Measurements from ENCODE around the gene EIF3I.
A peak's percentile ranks its signal among the peaks of the same experiment; 100 is the strongest.

The EIF3I gene

DNA sequence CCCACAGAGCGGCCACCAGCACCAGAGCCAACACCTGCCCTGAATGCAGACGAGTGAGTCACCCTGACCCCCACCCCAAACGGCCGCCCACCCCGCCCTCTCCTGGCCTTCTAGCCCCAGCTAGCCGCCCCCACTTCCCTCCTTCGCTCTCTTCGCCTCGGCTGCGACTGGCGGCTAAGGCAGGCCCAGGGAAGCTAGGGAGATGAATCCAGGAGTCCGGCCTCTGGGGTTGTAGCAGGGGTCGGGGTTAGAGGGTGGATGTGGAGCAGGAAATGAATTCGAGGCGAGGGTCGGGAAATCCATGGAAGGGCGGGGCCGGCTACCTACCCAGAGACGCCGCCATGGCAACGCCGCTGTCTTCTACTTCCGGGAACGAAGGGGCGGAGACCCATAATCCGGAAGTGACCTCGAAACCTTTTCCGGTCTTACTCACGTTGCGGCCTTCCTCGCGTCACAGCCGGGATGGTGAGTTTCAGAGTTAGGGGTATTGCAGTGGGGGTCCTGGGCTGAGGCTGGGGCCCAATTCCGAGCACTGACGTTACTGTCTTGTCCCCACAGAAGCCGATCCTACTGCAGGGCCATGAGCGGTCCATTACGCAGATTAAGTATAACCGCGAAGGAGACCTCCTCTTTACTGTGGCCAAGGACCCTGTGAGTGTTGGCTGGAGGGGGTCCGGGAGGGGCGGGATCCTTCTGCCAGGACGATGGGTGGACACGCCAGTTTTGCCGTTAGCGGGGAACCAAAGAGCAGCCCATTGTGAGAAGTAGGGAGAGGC is at the start of gene EIF3I, which contains the start of gene TMEM234:
TSS of gene EIF3I (plus strand) at position 428 of the 776 bp plus-strand sequence. CDS start at position 463, 35 bp downstream.
TSS of gene TMEM234 (minus strand) at position 374 of the 776 bp plus-strand sequence. CDS start at position 343, 31 bp downstream.
- TF ChIP-seq TAF1 (IDR thresholded peaks at IDR 0.05; ENCODE audit: low read depth) (peak; percentile 66), TEAD4 (IDR thresholded peaks at IDR 0.05) (peak; percentile 4; the same call in 1 of the 2 replicates), RAD21 (IDR thresholded peaks at IDR 0.05; ENCODE audit: low read depth) (no peak), CREB1 (IDR thresholded peaks at IDR 0.05; ENCODE audit: low read depth) (peak; percentile 70; the same call in 1 of the 2 replicates), ZBTB7A (IDR thresholded peaks at IDR 0.05; ENCODE audit: low read depth) (peak; percentile 75), EGR1 (IDR thresholded peaks at IDR 0.05) (0 out of 2 replicates have a peak, but pooled peaks have one; percentile 10), TCF12 (IDR thresholded peaks at IDR 0.05; ENCODE audit: low read depth) (peak; percentile 44; the same call in 1 of the 2 replicates), NFIC (IDR thresholded peaks at IDR 0.05) (no peak), YY1 (IDR thresholded peaks at IDR 0.05; ENCODE audit: low read depth) (peak; percentile 75), FOXM1 (IDR thresholded peaks at IDR 0.05; ENCODE audit: borderline replicate concordance, low read depth) (no peak), EP300 (IDR thresholded peaks at IDR 0.05; ENCODE audit: borderline replicate concordance) (peak; percentile 37; the same call in 1 of the 2 replicates)
- TF ChIP-seq, protein P1, sequence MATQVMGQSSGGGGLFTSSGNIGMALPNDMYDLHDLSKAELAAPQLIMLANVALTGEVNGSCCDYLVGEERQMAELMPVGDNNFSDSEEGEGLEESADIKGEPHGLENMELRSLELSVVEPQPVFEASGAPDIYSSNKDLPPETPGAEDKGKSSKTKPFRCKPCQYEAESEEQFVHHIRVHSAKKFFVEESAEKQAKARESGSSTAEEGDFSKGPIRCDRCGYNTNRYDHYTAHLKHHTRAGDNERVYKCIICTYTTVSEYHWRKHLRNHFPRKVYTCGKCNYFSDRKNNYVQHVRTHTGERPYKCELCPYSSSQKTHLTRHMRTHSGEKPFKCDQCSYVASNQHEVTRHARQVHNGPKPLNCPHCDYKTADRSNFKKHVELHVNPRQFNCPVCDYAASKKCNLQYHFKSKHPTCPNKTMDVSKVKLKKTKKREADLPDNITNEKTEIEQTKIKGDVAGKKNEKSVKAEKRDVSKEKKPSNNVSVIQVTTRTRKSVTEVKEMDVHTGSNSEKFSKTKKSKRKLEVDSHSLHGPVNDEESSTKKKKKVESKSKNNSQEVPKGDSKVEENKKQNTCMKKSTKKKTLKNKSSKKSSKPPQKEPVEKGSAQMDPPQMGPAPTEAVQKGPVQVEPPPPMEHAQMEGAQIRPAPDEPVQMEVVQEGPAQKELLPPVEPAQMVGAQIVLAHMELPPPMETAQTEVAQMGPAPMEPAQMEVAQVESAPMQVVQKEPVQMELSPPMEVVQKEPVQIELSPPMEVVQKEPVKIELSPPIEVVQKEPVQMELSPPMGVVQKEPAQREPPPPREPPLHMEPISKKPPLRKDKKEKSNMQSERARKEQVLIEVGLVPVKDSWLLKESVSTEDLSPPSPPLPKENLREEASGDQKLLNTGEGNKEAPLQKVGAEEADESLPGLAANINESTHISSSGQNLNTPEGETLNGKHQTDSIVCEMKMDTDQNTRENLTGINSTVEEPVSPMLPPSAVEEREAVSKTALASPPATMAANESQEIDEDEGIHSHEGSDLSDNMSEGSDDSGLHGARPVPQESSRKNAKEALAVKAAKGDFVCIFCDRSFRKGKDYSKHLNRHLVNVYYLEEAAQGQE (IDR thresholded peaks at IDR 0.05; ENCODE audit: low read depth) = no peak
- TF ChIP-seq, protein P2, sequence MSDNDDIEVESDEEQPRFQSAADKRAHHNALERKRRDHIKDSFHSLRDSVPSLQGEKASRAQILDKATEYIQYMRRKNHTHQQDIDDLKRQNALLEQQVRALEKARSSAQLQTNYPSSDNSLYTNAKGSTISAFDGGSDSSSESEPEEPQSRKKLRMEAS (IDR thresholded peaks at IDR 0.05) = peak; percentile 80

DNA sequence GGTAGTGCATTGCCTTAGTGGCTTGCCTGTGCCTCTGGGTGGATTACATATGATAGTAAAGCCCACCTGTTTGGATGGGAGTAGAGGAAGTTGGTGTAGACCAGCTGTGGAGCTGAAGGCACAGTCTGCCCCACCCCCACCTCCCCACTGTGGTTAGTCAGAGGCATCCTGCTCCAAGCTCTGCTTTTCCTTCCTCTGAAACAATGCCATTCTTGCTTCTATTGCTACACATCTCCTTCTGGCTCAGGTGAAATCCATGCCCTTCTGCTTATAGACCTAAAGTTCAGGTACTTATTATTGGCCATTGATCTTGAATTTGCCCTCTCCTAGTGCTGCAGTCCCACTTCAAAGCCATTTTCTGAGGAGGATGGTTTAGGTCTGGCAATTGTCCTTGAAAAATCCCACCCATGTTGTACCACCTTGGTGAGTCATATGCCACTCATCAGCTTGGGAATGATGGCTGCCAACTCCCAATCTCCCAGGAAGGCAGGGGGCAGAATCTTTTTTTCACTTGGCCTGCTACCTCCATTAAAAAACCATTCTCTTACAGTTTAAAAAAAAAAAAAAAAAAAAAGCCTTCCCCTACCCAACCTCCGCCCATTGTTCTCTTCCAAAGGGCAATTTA is 49.5 kb upstream of the EIF3I start:
- TF ChIP-seq FOXM1 (IDR thresholded peaks at IDR 0.05; ENCODE audit: borderline replicate concordance, low read depth) (no peak), RAD21 (IDR thresholded peaks at IDR 0.05; ENCODE audit: low read depth) (no peak), TCF12 (IDR thresholded peaks at IDR 0.05; ENCODE audit: low read depth) (no peak)
- TF ChIP-seq, protein P1 (IDR thresholded peaks at IDR 0.05; ENCODE audit: low read depth) = no peak

DNA sequence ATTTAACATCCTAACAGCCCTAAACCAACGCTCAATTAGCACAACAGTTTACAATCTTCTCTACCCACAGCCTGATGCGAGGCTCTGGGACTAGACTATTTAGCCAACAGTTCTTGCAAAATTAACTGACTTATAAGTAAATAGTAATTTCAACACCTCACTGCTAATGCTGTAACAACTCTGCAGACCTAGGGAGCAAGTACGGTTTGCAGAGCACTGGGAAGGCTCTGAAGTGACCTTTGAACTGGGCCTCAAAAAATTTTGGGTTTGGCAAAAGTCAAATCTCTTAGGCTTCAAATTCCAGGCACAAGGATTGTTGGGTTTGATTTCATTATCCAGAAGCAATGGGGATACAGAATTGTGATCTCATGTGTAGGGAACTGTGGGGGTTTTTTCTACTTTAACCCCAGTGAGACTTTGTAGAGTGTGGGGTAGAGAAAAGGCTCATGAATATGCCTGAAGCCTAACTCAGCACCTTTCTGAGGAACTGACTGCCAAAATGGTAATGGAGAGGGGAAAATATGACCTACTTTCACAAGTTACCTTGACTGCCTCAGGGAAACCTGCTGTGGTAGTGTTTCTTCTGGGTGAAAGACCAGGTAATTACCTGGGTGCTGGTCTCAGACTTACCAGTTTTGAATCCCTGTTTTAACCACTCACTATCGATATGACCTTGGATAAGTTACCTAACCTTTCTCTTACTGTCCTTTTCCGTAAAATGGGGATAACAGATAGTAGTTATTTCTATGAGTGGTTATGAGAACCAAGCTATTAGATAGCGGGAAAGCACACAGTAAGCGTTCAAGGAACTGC is 43.6 kb upstream of the EIF3I start:
- TF ChIP-seq EP300 (IDR thresholded peaks at IDR 0.05; ENCODE audit: borderline replicate concordance) (no peak), TEAD4 (IDR thresholded peaks at IDR 0.05) (no peak), TAF1 (IDR thresholded peaks at IDR 0.05; ENCODE audit: low read depth) (no peak), YY1 (IDR thresholded peaks at IDR 0.05; ENCODE audit: low read depth) (no peak), CEBPB (IDR thresholded peaks at IDR 0.05) (no peak), EGR1 (IDR thresholded peaks at IDR 0.05) (no peak), TCF12 (IDR thresholded peaks at IDR 0.05; ENCODE audit: low read depth) (no peak), CREB1 (IDR thresholded peaks at IDR 0.05; ENCODE audit: low read depth) (no peak), RAD21 (IDR thresholded peaks at IDR 0.05; ENCODE audit: low read depth) (no peak), FOXM1 (IDR thresholded peaks at IDR 0.05; ENCODE audit: borderline replicate concordance, low read depth) (no peak)
- TF ChIP-seq, protein P2 (IDR thresholded peaks at IDR 0.05) = no peak
- TF ChIP-seq, protein P3, sequence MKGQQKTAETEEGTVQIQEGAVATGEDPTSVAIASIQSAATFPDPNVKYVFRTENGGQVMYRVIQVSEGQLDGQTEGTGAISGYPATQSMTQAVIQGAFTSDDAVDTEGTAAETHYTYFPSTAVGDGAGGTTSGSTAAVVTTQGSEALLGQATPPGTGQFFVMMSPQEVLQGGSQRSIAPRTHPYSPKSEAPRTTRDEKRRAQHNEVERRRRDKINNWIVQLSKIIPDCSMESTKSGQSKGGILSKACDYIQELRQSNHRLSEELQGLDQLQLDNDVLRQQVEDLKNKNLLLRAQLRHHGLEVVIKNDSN (IDR thresholded peaks at IDR 0.05) = no peak

DNA sequence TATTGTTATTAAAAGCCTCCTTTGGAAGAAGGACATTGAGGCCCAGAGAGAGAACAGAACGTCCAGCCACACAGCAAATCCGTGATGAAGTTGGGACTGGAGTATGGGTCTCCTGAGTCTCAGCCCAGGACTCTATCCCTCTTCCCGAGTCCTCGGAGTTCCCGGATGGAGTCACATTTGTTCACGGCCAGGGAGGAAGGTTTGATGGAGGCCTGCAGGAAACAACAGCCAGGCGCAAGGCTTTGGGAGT is 43.1 kb upstream of the EIF3I start:
- TF ChIP-seq, protein P1 (IDR thresholded peaks at IDR 0.05; ENCODE audit: low read depth) = no peak
- TF ChIP-seq CREB1 (IDR thresholded peaks at IDR 0.05; ENCODE audit: low read depth) (no peak), TEAD4 (IDR thresholded peaks at IDR 0.05) (no peak)
